ENCODE data around the gene JTB.
A peak's percentile ranks its signal among the peaks of the same experiment; 100 is the strongest.
"Not testable (repeated sequence)": the region's sequence is repeated elsewhere in the genome, so short reads cannot be mapped to it uniquely, and the experiment has no call there.

Gene JTB

GRCh38 chr1:153979091-153979490, 1.6 kb upstream of the JTB start:
- not testable (repeated sequence) for H3K4me3 ChIP-seq (ENCODE audit: low read depth in 1 of 5, low read length in 5 of 5); H3K9ac ChIP-seq (ENCODE audit: low read length in 5 of 5); H3K27ac ChIP-seq (ENCODE audit: low read depth, low read length); H3K27me3 ChIP-seq (ENCODE audit: control insufficient read depth in 5 of 5, insufficient read depth in 4 of 5, low read length in 5 of 5); H3K9me3 ChIP-seq (ENCODE audit: control insufficient read depth in 5 of 5, low read length in 5 of 5)
- Histone ChIP-seq H3K36me3 (ENCODE audit: control insufficient read depth in 5 of 5, insufficient read depth in 5 of 5, low read length in 5 of 5) (peaks cover 4 to 29% (median 24%) of the 10 kb centered on the region in 5 donors), H3K4me1 (ENCODE audit: control insufficient read depth in 5 of 5, insufficient read depth in 5 of 5, low read length in 5 of 5) (peaks cover 0 to 35% (median 25%) of the 10 kb centered on the region in 5 donors)

GRCh38 chr1:153978274-153978909, 918 bp upstream of the JTB start:
- peak overlapping the region; percentile 95 to 97 (median 96) for H3K4me3 ChIP-seq (ENCODE audit: low read depth in 1 of 5, low read length in 5 of 5)

GRCh38 chr1:153976819-153977249, 640 bp downstream of the JTB start:
- H3K4me3 ChIP-seq (ENCODE audit: low read depth in 1 of 5, low read length in 5 of 5) = peak overlapping the region; percentile 81 to 97 (median 96)
- H3K27ac ChIP-seq (ENCODE audit: low read depth, low read length) = peak overlapping the region; percentile 83
- H3K4me1 ChIP-seq (ENCODE audit: control insufficient read depth in 5 of 5, insufficient read depth in 5 of 5, low read length in 5 of 5) = peaks cover 0 to 35% (median 25%) of the 10 kb centered on the region in 5 donors
- H3K36me3 ChIP-seq (ENCODE audit: control insufficient read depth in 5 of 5, insufficient read depth in 5 of 5, low read length in 5 of 5) = peaks cover 5 to 32% (median 29%) of the 10 kb centered on the region in 5 donors
- no peaks in the 10 kb centered on the region for H3K9me3 ChIP-seq (ENCODE audit: control insufficient read depth in 5 of 5, low read length in 5 of 5)
- H3K9ac ChIP-seq (ENCODE audit: low read length in 5 of 5) = peak overlapping the region; percentile 89 to 99 (median 97)
- H3K27me3 ChIP-seq (ENCODE audit: control insufficient read depth in 5 of 5, insufficient read depth in 4 of 5, low read length in 5 of 5) = no peaks in the 10 kb centered on the region

More at GRCh38 chr1:153978274-153978909, 918 bp upstream of the JTB start:
- H3K4me1 ChIP-seq (ENCODE audit: control insufficient read depth in 5 of 5, insufficient read depth in 5 of 5, low read length in 5 of 5) = peaks cover 0 to 35% (median 25%) of the 10 kb centered on the region in 5 donors
- H3K9ac ChIP-seq (ENCODE audit: low read length in 5 of 5) = peak overlapping the region in 3 of 5 donors; percentile 68 to 99 (median 97)
- H3K36me3 ChIP-seq (ENCODE audit: control insufficient read depth in 5 of 5, insufficient read depth in 5 of 5, low read length in 5 of 5) = peaks cover 5 to 36% (median 31%) of the 10 kb centered on the region in 5 donors
- no peaks in the 10 kb centered on the region for H3K27me3 ChIP-seq (ENCODE audit: control insufficient read depth in 5 of 5, insufficient read depth in 4 of 5, low read length in 5 of 5)
- H3K27ac ChIP-seq (ENCODE audit: low read depth, low read length) = peak overlapping the region; percentile 83
- no peaks in the 10 kb centered on the region for H3K9me3 ChIP-seq (ENCODE audit: control insufficient read depth in 5 of 5, low read length in 5 of 5)

GRCh38 chr1:153973525-153973924, 3.9 kb downstream of the JTB start:
- H3K4me3 ChIP-seq (ENCODE audit: low read depth in 1 of 5, low read length in 5 of 5) = no peak overlapping the region

GRCh38 chr1:153973071-153973470, 4.4 kb downstream of the JTB start:
- Histone ChIP-seq H3K9me3 (ENCODE audit: control insufficient read depth in 5 of 5, low read length in 5 of 5) (no peaks in the 10 kb centered on the region), H3K9ac (ENCODE audit: low read length in 5 of 5) (no peak overlapping the region), H3K36me3 (ENCODE audit: control insufficient read depth in 5 of 5, insufficient read depth in 5 of 5, low read length in 5 of 5) (peaks cover 5 to 28% (median 27%) of the 10 kb centered on the region in 5 donors), H3K27ac (ENCODE audit: low read depth, low read length) (no peak overlapping the region), H3K4me1 (ENCODE audit: control insufficient read depth in 5 of 5, insufficient read depth in 5 of 5, low read length in 5 of 5) (peaks cover 0 to 34% (median 26%) of the 10 kb centered on the region in 5 donors), H3K27me3 (ENCODE audit: control insufficient read depth in 5 of 5, insufficient read depth in 4 of 5, low read length in 5 of 5) (no peaks in the 10 kb centered on the region), H3K4me3 (ENCODE audit: low read depth in 1 of 5, low read length in 5 of 5) (no peak overlapping the region)

More at GRCh38 chr1:153973525-153973924, 3.9 kb downstream of the JTB start:
- H3K27ac ChIP-seq (ENCODE audit: low read depth, low read length) = no peak overlapping the region
- H3K9me3 ChIP-seq (ENCODE audit: control insufficient read depth in 5 of 5, low read length in 5 of 5) = no peaks in the 10 kb centered on the region
- H3K4me1 ChIP-seq (ENCODE audit: control insufficient read depth in 5 of 5, insufficient read depth in 5 of 5, low read length in 5 of 5) = peaks cover 0 to 34% (median 25%) of the 10 kb centered on the region in 5 donors
- H3K36me3 ChIP-seq (ENCODE audit: control insufficient read depth in 5 of 5, insufficient read depth in 5 of 5, low read length in 5 of 5) = peaks cover 5 to 28% (median 27%) of the 10 kb centered on the region in 5 donors
- H3K9ac ChIP-seq (ENCODE audit: low read length in 5 of 5) = no peak overlapping the region
- H3K27me3 ChIP-seq (ENCODE audit: control insufficient read depth in 5 of 5, insufficient read depth in 4 of 5, low read length in 5 of 5) = no peaks in the 10 kb centered on the region

- no peak overlapping the region for H3K27ac ChIP-seq (ENCODE audit: low read depth, low read length)
- H3K4me3 ChIP-seq (ENCODE audit: low read depth in 1 of 5, low read length in 5 of 5) = no peak overlapping the region
- H3K36me3 ChIP-seq (ENCODE audit: control insufficient read depth in 5 of 5, insufficient read depth in 5 of 5, low read length in 5 of 5) = peaks cover 5 to 23% (median 21%) of the 10 kb centered on the region in 5 donors
- no peaks in the 10 kb centered on the region for H3K9me3 ChIP-seq (ENCODE audit: control insufficient read depth in 5 of 5, low read length in 5 of 5)
- no peaks in the 10 kb centered on the region for H3K27me3 ChIP-seq (ENCODE audit: control insufficient read depth in 5 of 5, insufficient read depth in 4 of 5, low read length in 5 of 5)
- H3K9ac ChIP-seq (ENCODE audit: low read length in 5 of 5) = no peak overlapping the region
- peaks cover 0 to 31% (median 23%) of the 10 kb centered on the region in 5 donors for H3K4me1 ChIP-seq (ENCODE audit: control insufficient read depth in 5 of 5, insufficient read depth in 5 of 5, low read length in 5 of 5)
Observed at GRCh38 chr1:153970346-153970745, 7.1 kb downstream of the JTB start.

GRCh38 chr1:153968972-153969371, 8.5 kb downstream of the JTB start:
- Histone ChIP-seq H3K4me1 (ENCODE audit: control insufficient read depth in 5 of 5, insufficient read depth in 5 of 5, low read length in 5 of 5) (peaks cover 0 to 35% (median 27%) of the 10 kb centered on the region in 5 donors), H3K27me3 (ENCODE audit: control insufficient read depth in 5 of 5, insufficient read depth in 4 of 5, low read length in 5 of 5) (no peaks in the 10 kb centered on the region), H3K27ac (ENCODE audit: low read depth, low read length) (no peak overlapping the region), H3K4me3 (ENCODE audit: low read depth in 1 of 5, low read length in 5 of 5) (peak overlapping the region in 1 of 5 donors; percentile 78), H3K9ac (ENCODE audit: low read length in 5 of 5) (peak overlapping the region in 1 of 5 donors; percentile 46), H3K36me3 (ENCODE audit: control insufficient read depth in 5 of 5, insufficient read depth in 5 of 5, low read length in 5 of 5) (peaks cover 0 to 12% (median 11%) of the 10 kb centered on the region in 5 donors), H3K9me3 (ENCODE audit: control insufficient read depth in 5 of 5, low read length in 5 of 5) (no peaks in the 10 kb centered on the region)

GRCh38 chr1:153968408-153968807, 9.1 kb downstream of the JTB start:
- Histone ChIP-seq H3K27ac (ENCODE audit: low read depth, low read length) (peak overlapping the region; percentile 92), H3K9ac (ENCODE audit: low read length in 5 of 5) (peak overlapping the region in 2 of 5 donors; percentile 46 to 77), H3K4me1 (ENCODE audit: control insufficient read depth in 5 of 5, insufficient read depth in 5 of 5, low read length in 5 of 5) (peaks cover 0 to 40% (median 30%) of the 10 kb centered on the region in 5 donors), H3K36me3 (ENCODE audit: control insufficient read depth in 5 of 5, insufficient read depth in 5 of 5, low read length in 5 of 5) (peaks cover 0 to 7% (median 5%) of the 10 kb centered on the region in 5 donors), H3K27me3 (ENCODE audit: control insufficient read depth in 5 of 5, insufficient read depth in 4 of 5, low read length in 5 of 5) (no peaks in the 10 kb centered on the region), H3K9me3 (ENCODE audit: control insufficient read depth in 5 of 5, low read length in 5 of 5) (no peaks in the 10 kb centered on the region), H3K4me3 (ENCODE audit: low read depth in 1 of 5, low read length in 5 of 5) (peak overlapping the region; percentile 64 to 81 (median 78))

GRCh38 chr1:153968000-153968363, 9.5 kb downstream of the JTB start:
- Histone ChIP-seq H3K27me3 (ENCODE audit: control insufficient read depth in 5 of 5, insufficient read depth in 4 of 5, low read length in 5 of 5) (no peaks in the 10 kb centered on the region), H3K4me1 (ENCODE audit: control insufficient read depth in 5 of 5, insufficient read depth in 5 of 5, low read length in 5 of 5) (peaks cover 0 to 43% (median 32%) of the 10 kb centered on the region in 5 donors), H3K9ac (ENCODE audit: low read length in 5 of 5) (peak overlapping the region; percentile 63 to 77 (median 76)), H3K36me3 (ENCODE audit: control insufficient read depth in 5 of 5, insufficient read depth in 5 of 5, low read length in 5 of 5) (peaks cover 0 to 3% (median under 1%) of the 10 kb centered on the region in 5 donors), H3K27ac (ENCODE audit: low read depth, low read length) (peak overlapping the region; percentile 92), H3K9me3 (ENCODE audit: control insufficient read depth in 5 of 5, low read length in 5 of 5) (no peaks in the 10 kb centered on the region), H3K4me3 (ENCODE audit: low read depth in 1 of 5, low read length in 5 of 5) (peak overlapping the region; percentile 64 to 81 (median 78))
